ENCODE data around the gene GRIK3.

DNA sequence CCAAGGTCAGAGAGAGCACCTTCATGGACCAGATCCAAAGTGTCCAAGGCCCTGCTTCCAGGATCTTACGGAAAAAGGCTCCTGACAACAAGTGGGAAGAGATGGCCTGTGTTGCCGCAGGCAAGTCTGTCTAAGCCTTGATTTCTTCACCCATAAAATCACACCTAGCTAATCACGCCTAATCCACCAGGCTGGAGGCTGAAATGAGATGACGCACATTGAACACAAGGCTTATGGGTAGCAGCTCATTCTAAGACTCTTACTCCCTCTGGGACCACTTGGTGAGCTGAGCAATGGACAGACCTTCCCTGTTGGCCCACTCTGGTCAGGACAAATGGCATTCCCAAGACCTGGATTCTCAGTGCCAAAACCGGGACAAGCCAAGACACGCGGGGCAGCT is 38.2 kb downstream of the GRIK3 start:
- no peak for TF ChIP-seq CTCF (conservative IDR thresholded peaks at IDR 0.05)
- TF ChIP-seq ZFX (IDR thresholded peaks at IDR 0.05), result no peak
